Amniotic epithelial cell (primary cell): Measurements from ENCODE around the gene ATF6.
"Not testable (repeated sequence)": the region's sequence is repeated elsewhere in the genome, so short reads cannot be mapped to it uniquely, and the experiment has no call there.

Experiments used
- DNase-seq: peaks from one replicate; pipeline ENCODE4 v3.0.0-alpha.2; 2010; ENCODE audit warnings: low read depth

The ATF6 gene

DNA sequence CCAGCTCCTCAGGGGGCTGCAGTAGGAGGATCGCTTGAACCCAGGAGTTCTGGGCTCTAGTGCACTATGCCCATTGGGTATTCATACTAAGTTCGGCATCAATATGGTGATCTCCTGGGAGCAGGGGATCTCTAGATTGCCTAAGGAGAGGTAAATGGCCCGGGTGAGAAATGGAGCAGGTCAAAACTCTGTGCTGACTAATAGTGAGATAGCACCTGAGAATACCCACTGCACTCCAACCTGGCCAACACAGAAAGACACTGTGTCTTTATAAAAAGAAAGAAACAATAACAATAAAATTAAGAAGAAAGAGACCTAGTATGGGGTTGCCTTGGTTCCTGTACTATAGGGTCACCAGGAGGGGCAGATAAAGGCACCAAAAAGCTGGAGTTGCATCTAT is 30.3 kb upstream of the ATF6 start:
- no peak for DNase-seq

DNA sequence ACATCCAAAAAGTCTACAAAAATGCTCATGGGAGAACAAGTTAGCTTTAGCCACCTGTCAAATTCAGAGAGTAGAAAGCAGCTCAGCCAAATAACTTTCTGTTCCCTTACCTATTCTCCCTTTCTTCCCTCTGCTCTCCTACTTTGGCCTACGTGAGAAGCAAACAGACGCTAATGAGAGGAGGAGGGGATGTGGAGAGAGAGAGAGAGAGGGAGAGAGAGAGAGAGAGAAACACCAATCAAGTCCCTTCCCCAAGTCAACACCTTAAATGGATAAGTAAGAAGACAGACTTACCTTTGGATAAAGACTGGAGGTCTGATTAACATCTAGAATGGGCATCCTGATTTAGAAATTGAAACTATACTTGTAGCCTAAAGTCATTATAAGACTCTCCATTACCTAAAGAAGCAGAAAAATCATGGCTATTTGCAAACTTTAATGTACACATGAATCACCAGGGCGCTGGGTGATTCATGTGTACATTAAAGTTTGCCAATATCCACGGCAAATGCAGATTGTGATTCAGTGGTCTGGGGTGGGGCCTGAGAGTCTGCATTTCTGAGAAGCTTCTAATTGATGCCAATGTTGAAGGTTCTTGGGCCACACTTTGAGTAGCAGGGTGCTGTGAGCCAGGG is 29.7 kb upstream of the ATF6 start:
- no peak for DNase-seq

GRCh38 chr1:161737625-161738024 is 28.5 kb upstream of the ATF6 start:
- DNase-seq: no peak

DNA sequence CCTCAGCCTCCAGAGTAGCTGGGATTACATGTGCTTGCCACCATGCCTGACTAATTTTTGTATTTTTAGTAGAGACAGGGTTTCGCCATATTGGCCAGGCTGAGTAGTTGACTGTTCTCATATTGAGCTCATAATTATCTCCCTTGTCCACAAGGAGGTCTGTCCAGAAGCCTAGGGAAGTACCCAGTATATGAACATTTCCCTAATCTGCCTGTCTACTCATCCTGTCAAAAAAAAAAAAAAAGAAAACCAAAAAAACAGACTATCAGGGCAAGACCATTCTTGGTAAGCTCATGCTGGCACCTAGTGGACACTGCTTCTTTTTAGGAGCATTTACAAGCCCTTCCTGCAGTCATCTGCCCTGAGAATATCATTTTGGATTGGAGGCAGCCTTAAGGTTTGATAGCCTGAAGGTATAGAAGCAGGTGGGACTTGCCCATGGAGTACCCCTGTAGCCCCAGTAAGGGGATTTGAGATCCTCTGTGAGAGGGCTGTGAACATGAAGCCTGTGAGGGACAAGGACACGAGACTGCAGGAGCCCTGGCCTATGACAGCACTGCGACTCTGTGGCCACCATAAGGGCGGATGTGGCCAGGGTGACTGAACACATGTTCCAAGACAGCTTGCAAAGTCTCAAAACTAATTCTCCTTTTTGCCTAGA is 27.4 kb upstream of the ATF6 start:
- peak; percentile 84 for DNase-seq

DNA sequence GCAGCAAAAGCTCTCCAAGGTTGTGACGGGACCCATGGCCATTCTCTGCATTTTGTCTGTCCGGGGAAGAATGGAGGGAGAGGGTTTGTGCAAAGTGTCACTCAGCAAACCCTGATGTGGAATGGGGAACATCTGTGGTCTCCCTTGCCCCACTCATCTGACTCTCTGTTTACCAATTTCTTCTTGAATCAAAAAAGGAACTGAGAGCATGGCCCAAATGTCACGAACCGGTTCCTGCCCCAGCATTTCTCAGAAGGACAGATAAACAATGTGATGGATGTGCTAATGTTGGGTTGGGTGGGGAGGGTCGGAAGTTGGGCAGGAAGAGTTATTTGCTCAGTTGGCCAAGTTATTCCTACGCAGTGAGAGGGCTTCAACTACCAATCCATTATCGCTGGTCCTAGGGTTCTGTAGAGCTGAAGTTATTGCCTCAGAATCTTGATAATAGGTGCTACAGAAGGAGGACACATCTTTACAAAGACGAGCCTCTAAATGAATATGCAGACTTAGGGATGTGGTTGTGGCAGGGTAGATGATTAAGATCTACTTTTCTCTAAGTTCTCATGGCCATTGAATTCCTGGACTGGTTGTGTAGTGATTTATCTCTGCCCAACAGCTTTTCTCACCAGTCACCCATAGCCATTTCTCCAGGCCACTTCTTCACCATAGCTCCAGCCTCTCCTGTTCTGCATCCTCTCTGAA is 26.1 kb upstream of the ATF6 start:
- DNase-seq: no peak

DNA sequence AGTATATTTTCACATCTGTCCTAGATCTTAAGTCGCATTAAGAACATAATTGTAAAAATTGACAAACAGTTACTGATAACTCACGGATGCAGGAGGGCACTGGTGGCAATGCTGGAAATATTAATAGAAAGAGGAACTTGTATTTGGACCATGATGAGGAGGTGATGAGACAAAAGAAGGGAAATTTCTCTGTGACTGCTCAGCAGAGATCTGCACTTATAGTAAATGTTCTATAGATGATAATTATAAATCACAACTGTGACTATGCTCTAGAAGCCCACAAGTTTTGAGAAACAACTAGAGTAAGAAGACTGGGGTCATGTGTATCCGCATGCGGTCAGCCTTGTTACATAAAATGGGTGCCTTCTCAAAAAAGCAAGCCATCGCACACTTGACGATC is 25.2 kb upstream of the ATF6 start:
- no peak for DNase-seq

DNA sequence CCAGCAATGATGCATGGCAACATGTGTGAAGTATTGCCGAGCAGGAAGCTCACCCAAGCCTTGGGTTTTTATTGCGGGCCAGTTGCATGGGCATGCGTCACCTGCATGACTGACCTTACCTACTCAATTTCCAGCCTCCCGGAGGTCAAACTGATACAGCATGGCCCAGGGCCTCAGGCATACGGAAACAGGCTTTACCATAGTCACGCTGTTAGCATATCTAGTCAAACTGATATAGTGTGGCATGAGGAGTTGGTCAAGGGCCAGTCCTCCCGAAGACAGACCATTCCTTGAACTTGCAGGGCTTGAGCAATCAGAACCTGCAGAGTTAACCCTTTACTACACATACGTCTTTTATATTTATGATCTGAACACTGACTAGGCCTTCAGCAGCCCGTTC is 22.9 kb upstream of the ATF6 start:
- DNase-seq: peak; percentile 79

DNA sequence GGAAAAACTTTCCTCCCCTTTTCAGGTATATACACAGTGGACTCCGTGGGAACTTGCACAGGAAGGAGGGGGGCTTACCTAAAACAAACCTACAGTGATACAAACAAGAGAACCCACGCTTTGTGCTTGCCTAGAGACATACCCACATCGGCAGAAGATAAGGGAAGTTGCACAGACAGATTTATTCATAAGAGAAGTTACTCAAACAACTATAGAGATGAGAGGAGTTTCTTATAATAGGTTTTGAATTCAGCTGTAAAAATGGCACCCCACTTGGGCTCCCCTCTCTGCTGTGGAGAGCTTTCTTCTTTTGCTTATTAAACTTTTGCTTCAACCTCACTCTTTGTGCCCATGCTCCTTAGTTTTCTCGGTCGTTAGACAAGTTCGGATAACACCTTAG is 18.3 kb upstream of the ATF6 start:
- DNase-seq: no peak

GRCh38 chr1:161749509-161750407 is 16.4 kb upstream of the ATF6 start, which contains the start of gene DUSP12:
Gene DUSP12, plus strand, starts transcription at chr1:161749786. Its CDS starts 16 bp downstream, at chr1:161749802.
- DNase-seq: peak; percentile 96

DNA sequence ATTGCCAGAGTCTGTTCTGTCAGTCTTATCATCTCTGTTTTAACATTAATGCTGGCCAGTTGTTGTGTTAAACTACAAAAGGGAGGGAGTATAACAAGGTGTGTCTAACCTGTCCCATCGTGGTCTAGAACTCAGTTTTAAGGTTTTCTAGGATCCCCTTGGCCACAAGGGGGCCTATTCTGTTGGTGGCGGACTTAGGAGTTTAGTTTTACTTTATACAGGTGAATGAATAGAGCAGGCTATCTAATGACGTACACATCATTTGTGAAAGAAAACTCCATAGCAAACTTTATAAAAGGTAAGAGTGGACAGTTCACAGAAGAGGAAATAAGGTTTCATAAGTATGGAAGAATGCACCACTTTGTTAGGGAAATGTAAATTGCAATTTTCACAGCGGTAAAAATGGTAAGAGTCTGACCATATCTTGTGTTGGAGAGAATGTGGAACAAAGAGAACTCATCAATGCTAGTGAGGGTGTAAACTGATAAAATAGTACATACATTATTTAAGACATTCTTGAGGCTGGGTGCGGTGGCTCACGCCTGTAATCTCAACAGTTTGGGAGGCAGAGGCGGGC is 2.5 kb upstream of the ATF6 start:
- DNase-seq: no peak

- DNase-seq: no peak
Observed at GRCh38 chr1:161768461-161768860, 2.3 kb downstream of the ATF6 start.

- no peak for DNase-seq
Observed at GRCh38 chr1:161768986-161769672, 3.0 kb downstream of the ATF6 start.

DNA sequence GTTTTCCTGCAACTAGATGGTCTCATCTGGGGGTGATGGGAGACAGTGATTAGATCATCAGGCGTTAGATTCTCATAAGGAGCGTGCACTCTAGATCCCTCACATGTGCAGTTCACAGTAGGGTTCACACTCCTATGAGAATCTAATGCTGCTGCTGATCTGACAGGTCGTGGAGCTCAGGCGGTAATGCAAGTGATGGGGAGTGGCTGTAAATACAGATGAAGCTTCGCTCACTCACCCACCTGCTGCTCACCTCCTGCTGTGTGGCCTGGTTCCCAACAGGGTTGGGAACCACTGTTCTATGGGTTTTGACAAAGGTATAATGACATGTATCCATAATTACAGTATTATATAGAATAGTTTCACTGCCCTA is 3.5 kb downstream of the ATF6 start:
- not testable (repeated sequence) for DNase-seq

DNA sequence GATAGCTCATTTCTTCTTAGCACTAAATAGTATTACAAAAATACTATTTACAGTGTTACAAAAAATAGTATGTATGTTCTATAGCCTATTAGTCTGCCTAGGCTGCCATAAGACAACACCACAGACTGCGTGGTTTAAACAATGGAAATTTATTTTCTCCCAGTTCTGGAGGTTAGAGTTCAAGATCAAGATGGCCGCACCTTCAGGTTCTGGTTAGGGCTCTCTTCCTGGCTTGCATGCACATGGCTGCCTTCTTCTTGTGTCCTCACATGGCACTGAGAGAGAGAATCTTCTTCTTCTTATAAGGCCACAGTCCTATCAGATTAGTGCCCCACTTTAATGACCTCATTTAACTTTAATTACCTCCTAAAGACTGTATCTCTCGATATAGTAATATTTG is 4.1 kb downstream of the ATF6 start:
- no peak for DNase-seq

DNA sequence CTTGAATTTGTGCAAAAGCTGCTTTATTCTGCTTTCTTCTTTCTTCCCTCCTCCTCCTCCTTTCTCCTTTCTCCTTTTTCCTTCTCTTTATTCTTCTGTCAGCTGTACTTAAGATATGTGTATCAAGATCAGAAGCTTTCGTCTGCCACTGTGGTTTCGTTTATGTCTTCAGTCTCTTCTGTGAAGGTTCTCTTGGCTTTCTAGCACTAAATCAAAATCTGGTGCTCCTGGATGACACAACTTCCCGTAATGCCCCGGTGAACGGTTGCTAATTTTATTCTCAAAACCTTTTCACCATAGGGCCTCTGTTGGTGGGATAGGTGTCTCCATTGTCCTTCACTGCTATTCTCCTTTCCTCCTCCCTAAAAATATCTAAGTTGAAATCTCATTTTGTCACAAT is 5.0 kb downstream of the ATF6 start:
- no peak for DNase-seq

- DNase-seq: no peak
Observed at GRCh38 chr1:161771973-161772372, 5.9 kb downstream of the ATF6 start.

- DNase-seq: peak; percentile 36
Observed at GRCh38 chr1:161772397-161772796, 6.3 kb downstream of the ATF6 start.

- DNase-seq: no peak
Observed at GRCh38 chr1:161773791-161774190, 7.7 kb downstream of the ATF6 start.

DNA sequence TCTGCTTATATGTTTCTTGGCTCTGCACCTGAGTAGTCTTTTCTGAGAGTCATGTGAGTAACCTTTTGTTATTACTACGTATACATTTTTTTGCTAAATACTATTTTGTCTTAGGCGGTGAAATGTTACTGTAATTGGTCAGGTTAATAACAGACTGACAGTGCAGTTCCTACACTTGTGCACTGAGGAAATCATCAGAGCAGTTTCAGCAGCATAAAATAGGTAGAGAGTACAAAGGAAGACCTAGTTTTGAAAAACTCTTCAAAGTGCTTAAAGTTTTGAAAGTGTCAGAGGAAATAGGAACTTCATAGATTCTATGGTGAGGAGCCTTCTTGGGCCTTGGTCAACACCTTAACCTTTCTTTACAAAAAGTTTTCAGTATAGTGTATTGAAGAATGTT is 11.1 kb downstream of the ATF6 start:
- no peak for DNase-seq

DNA sequence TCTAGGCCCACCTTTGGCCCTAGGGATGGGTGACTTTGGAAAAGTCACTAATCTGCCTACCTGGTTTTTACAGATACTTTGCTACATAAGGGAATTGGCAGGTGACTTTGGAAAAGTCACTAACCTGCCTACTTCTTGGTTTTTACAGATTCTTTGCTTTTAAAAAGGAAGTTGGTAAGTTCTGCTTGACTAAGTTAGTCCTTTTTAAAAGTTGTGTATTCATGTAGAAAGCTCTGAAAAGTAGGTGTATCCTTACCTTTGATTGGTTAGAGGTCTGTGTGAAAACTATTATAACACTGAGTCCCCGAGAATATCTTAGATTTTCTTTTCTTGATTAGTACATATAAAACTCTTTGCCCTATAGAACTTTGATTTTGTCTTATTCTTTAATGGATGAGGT is 12.4 kb downstream of the ATF6 start:
- DNase-seq: no peak

DNA sequence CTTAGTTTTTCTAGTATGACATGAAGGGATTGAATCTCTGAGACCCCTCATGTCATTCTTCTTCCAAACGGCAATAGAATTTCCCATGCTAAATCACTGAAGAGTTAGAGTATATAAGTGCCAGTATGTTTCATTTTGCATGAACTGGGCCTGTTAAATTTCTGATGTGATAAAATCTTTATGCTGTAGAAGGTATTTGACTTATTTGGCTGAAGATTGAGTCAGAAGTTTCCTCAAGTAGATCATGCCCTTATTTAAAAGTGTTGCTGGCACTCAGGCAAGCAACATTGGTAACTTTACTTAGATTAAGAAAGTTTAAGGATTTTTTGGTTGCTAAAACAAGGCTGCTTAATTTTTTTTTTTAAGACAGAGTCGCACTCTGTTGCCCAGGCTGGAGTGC is 13.3 kb downstream of the ATF6 start:
- DNase-seq: no peak
